ENCODE data around the gene RAB24.

The RAB24 gene

DNA sequence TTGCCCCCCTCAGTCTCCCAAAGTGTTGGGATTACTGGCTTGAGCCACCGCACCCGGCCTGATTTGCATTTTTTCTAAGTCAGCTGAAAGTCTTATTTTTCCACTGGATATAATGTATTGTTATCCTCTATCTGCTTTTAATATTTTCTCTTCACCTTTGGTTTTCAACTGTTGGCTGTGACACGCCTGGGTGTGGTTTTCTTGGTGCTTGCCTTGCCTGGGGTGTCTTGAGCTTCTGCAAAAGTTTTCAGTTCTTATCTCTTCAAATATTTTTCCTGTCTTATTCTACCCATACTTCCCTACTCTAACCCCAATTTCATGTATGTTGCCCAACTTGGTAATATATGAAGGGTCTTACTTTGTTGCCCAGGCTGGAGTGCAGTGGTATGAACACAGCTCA lies 12.5 kb upstream of the RAB24 start:
- peaks cover 14% of the 10 kb centered on the region for H3K36me3 ChIP-seq (ENCODE audit: insufficient read depth, low read length)
- ATAC-seq (ENCODE audit: insufficient read depth, low read depth) (no peak), DNase-seq (no peak)
- H3K9ac ChIP-seq (ENCODE audit: low read depth, low read length): no peak overlapping the region
- H3K4me3 ChIP-seq (ENCODE audit: low read depth in 1 of 2, low read length in 2 of 2): no peak overlapping the region
- no peak for TF ChIP-seq EZH2 (IDR thresholded peaks at IDR 0.05; ENCODE audit: borderline replicate concordance, low read depth, low read length, severe bottlenecking)
- TF ChIP-seq, protein P1, sequence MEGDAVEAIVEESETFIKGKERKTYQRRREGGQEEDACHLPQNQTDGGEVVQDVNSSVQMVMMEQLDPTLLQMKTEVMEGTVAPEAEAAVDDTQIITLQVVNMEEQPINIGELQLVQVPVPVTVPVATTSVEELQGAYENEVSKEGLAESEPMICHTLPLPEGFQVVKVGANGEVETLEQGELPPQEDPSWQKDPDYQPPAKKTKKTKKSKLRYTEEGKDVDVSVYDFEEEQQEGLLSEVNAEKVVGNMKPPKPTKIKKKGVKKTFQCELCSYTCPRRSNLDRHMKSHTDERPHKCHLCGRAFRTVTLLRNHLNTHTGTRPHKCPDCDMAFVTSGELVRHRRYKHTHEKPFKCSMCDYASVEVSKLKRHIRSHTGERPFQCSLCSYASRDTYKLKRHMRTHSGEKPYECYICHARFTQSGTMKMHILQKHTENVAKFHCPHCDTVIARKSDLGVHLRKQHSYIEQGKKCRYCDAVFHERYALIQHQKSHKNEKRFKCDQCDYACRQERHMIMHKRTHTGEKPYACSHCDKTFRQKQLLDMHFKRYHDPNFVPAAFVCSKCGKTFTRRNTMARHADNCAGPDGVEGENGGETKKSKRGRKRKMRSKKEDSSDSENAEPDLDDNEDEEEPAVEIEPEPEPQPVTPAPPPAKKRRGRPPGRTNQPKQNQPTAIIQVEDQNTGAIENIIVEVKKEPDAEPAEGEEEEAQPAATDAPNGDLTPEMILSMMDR (IDR thresholded peaks at IDR 0.05; ENCODE audit: borderline replicate concordance, extremely low read depth, low read length, poor library complexity, severe bottlenecking): no peak
- no peaks in the 10 kb centered on the region for H3K9me3 ChIP-seq (ENCODE audit: insufficient read depth, low read length, severe bottlenecking)
- no peak overlapping the region for H3K27ac ChIP-seq (ENCODE audit: low read length)
- H2AFZ ChIP-seq (ENCODE audit: low read depth, low read length): no peak overlapping the region
- H4K20me1 ChIP-seq (ENCODE audit: insufficient read depth, low read length): peaks cover 8% of the 10 kb centered on the region
- peaks cover 23% of the 10 kb centered on the region for H3K4me1 ChIP-seq (ENCODE audit: insufficient read depth, low read length)
- no peak overlapping the region for H3K4me2 ChIP-seq (ENCODE audit: insufficient read depth, low read length)
- peaks cover 21% of the 10 kb centered on the region for H3K79me2 ChIP-seq (ENCODE audit: insufficient read depth, low read length)
- H3K27me3 ChIP-seq (ENCODE audit: insufficient read depth, low read length, poor library complexity): no peaks in the 10 kb centered on the region

DNA sequence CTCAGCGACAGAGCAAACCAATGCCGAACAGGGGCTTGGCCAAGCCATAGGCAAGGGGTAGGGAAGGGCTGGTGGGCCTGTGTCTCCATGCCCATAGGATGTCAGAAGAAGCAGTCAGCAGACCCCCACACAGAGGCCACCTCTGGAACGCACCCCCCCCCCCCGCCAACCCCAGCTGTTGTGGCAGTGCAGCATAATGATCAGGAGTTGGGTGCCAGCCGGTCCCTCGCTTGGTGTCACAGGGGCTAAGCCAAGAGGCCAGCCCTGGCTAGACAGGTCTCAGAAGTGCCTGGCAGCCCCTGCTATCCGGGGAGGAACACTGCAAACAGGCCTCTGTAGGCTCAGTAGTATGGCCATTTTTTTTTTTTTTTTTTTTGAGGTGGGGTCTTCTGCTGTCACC lies 11.9 kb upstream of the RAB24 start:
- Histone ChIP-seq H3K79me2 (ENCODE audit: insufficient read depth, low read length) (peaks cover 27% of the 10 kb centered on the region), H3K36me3 (ENCODE audit: insufficient read depth, low read length) (peaks cover 18% of the 10 kb centered on the region), H3K4me2 (ENCODE audit: insufficient read depth, low read length) (no peak overlapping the region), H3K9ac (ENCODE audit: low read depth, low read length) (no peak overlapping the region), H4K20me1 (ENCODE audit: insufficient read depth, low read length) (peaks cover 14% of the 10 kb centered on the region), H3K27me3 (ENCODE audit: insufficient read depth, low read length, poor library complexity) (no peaks in the 10 kb centered on the region), H3K4me3 (ENCODE audit: low read depth in 1 of 2, low read length in 2 of 2) (no peak overlapping the region), H2AFZ (ENCODE audit: low read depth, low read length) (no peak overlapping the region), H3K4me1 (ENCODE audit: insufficient read depth, low read length) (peaks cover 29% of the 10 kb centered on the region), H3K27ac (ENCODE audit: low read length) (no peak overlapping the region), H3K9me3 (ENCODE audit: insufficient read depth, low read length, severe bottlenecking) (no peaks in the 10 kb centered on the region)
- no peak for TF ChIP-seq EZH2 (IDR thresholded peaks at IDR 0.05; ENCODE audit: borderline replicate concordance, low read depth, low read length, severe bottlenecking)
- TF ChIP-seq, protein P1 (IDR thresholded peaks at IDR 0.05; ENCODE audit: borderline replicate concordance, extremely low read depth, low read length, poor library complexity, severe bottlenecking): no peak
- DNase-seq: no peak
- ATAC-seq (ENCODE audit: insufficient read depth, low read depth): no peak

DNA sequence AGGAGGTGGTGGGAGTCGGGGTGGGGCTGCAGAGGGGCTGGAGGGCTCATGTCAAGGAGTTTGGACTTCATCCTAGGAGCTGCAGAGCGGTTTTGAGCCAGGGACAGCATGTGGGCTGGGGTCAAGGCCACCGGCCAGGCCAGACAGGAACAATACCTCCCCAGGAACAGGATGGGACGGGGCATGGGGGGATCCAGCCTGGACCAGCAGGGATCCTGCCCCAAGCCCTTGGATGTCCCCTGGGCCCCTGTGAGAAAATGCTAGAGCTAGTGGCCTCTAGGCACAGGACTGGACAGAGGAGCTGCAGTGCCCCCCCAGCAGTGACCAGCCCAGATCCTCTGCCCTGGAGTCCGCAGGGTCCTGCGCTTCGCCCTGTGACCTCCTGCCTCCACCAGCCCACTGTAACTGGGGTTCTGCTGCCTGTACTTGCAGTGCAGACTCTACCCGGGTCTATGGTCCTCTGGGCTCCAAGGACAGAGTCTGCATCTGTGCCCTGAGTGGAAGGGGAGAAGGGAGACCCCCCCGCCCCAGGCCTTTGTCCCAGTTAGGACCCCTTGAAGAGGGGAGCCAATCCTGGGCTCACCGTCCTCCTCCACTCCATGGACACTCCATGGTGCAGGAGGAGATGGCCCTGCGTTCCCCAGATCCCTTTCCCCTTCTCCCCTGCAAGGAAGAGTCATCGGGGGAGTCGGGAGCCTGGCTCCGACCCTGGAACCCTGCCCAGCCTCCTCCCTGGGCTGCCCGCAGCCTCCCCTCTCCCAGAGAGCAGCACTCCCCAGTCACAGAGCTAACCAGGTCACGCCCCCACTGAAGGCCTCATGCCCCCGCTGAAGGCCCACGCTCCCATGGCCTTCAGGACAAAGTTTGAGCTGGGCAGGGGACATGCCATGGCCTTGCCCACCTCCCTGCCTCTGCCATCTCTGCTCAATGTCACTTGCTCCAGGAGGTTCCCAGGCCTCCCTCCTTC lies 11.1 kb upstream of the RAB24 start:
- Histone ChIP-seq H4K20me1 (ENCODE audit: insufficient read depth, low read length) (peaks cover 21% of the 10 kb centered on the region), H3K36me3 (ENCODE audit: insufficient read depth, low read length) (peaks cover 25% of the 10 kb centered on the region), H3K79me2 (ENCODE audit: insufficient read depth, low read length) (peaks cover 35% of the 10 kb centered on the region), H3K4me1 (ENCODE audit: insufficient read depth, low read length) (peaks cover 36% of the 10 kb centered on the region), H3K27ac (ENCODE audit: low read length) (no peak overlapping the region), H3K4me2 (ENCODE audit: insufficient read depth, low read length) (peak overlapping the region; percentile 85; the same call in 1 of the 2 replicates), H3K9ac (ENCODE audit: low read depth, low read length) (0 out of 2 replicates have a peak overlapping the region, but pooled peaks have one; percentile 77), H3K27me3 (ENCODE audit: insufficient read depth, low read length, poor library complexity) (no peaks in the 10 kb centered on the region), H3K9me3 (ENCODE audit: insufficient read depth, low read length, severe bottlenecking) (no peaks in the 10 kb centered on the region), H2AFZ (ENCODE audit: low read depth, low read length) (no peak overlapping the region), H3K4me3 (ENCODE audit: low read depth in 1 of 2, low read length in 2 of 2) (no peak overlapping the region)
- no peak for TF ChIP-seq EZH2 (IDR thresholded peaks at IDR 0.05; ENCODE audit: borderline replicate concordance, low read depth, low read length, severe bottlenecking)
- TF ChIP-seq, protein P1 (IDR thresholded peaks at IDR 0.05; ENCODE audit: borderline replicate concordance, extremely low read depth, low read length, poor library complexity, severe bottlenecking): no peak
- no peak for DNase-seq
- no peak for ATAC-seq (ENCODE audit: insufficient read depth, low read depth)

Data from DND-41 (cell line).